Measurements from ENCODE around the gene RALGAPA2.

The RALGAPA2 gene

GRCh38 chr20:20685635-20686034 is 26.8 kb downstream of the RALGAPA2 start:
- no peak for DNase-seq

DNA sequence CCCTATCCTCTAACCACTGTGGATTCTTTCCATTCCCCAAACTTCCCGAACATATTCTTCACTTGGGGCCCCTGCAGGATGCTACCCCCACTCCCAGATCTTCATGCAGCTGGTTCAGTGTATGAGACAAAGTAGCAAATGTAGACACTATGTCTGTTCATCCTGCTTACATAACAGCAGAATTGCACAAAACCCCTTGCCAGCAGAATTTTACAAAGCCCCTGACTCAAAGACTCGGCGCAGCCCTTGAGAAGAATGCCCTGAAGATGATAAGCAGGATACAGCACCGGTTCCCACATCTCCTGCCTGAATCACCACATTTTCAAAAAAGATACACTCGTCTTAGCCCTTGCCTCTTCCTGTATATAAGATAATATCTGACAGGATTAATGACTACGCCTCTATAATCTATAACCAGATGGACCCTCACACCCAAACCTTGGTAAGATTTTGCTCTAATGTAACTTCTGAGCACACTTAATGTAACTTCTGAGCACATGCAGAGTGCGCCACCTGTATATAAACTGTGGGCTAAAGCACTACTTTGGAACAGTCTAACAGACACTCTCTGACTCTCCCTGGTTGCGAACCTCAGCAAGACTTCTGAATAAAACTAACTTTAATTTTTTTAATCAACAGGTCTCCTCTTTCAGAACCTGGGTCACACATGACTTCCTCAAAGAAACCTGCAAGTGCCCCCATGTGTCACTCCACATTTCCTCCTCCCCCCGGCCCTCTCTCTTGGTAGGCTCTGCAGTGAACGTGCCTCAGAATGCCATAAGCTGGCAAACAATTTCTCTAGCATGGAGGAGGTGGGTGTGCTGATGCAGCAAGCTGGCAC is 28.7 kb downstream of the RALGAPA2 start:
- no peak for DNase-seq

DNA sequence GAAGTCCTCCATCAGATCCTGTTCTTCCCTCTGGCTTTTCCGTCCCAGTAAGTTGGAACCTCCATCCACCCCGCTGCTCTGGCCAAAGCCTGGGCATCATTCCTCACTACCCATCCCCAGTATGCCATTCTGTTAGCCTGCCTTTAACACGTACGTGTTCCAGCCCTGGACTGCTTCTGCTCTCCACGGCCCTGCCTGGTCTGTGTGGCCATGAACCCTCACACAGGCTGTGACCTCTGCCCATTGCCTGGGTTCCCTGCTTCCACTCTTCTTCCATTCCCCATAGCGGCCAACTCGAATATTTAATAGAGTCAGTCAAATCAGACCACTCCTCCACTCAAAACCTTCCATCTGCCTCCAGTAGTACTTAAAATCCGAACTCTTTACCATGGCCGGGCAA is 29.4 kb downstream of the RALGAPA2 start:
- DNase-seq, result no peak

DNA sequence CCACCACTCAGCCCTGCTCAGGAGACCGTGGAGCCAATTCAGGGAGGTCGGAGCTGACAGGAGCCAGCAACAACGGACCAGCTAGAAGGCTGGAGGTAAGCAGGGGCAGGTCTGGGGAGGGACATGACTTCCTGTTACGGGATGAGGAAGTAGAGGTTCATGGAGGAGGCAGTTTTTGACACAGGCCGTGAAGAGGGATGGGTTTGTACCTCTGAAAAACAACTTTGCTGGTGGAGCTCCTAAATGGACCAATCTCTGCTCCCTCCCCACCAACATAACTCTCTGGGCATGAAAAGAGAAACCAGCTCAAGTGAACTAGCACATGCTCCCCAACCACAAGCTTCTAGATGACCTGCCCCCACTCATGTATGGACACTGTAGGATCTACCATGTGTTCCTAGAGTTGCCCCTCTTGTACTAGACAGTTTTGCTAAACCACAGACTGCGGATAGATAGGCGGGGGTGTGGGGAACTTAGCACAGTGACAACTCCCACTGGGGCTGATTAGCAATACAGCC is 31.4 kb downstream of the RALGAPA2 start:
- no peak for DNase-seq

GRCh38 chr20:20679316-20679715 is 33.1 kb downstream of the RALGAPA2 start:
- no peak for DNase-seq

GRCh38 chr20:20677186-20677585 is 35.3 kb downstream of the RALGAPA2 start:
- no peak for DNase-seq

DNA sequence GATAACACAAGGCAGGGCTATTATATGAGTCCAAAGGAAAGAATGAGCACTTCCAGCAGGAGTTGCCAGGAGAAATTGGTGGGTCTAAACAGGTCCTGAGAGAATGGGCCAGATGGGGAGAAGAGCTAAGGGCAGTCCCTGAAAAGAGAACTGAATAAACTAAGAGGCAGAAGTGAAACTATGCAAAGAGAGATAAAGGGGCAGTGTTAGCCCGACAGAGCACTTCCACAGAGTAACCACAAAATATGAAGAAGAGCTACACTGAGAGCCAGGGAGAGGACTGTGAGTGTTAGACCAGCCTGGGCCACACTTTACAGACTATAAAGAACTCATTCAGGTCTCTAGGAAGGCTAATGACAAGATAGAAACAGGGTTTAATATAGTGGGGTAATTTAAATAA is 43.8 kb downstream of the RALGAPA2 start:
- DNase-seq, result peak in 1 of 56 donors; percentile 26

DNA sequence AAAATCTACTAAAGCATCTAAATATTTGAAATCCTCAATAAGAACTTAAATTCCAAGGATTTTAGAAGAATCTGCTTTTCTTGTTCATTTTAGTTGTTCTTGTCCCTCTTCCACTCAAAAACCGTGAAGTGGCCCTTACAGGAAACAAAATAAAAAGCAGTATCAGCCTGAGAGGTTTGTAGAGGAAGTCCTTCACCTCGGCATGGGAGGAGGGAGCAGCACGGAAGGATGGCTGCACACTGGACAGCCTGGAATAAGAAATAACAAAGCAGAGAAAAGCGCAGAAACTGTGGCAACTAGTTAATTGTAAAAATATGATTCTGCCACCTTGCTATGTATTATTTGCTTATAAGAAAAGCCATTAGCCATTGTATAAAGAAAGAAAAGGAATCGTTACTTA is 46.1 kb downstream of the RALGAPA2 start:
- no peak for DNase-seq

- no peak for DNase-seq
Observed at GRCh38 chr20:20665606-20666332, 46.7 kb downstream of the RALGAPA2 start.

GRCh38 chr20:20664795-20665589 is 47.5 kb downstream of the RALGAPA2 start:
- peak in 5 of 56 donors; percentile 5 to 24 (median 11) for DNase-seq

- DNase-seq, result no peak
Observed at GRCh38 chr20:20663841-20664240, 48.6 kb downstream of the RALGAPA2 start.

- DNase-seq, result no peak
Observed at GRCh38 chr20:20658871-20659431, 53.5 kb downstream of the RALGAPA2 start.

DNA sequence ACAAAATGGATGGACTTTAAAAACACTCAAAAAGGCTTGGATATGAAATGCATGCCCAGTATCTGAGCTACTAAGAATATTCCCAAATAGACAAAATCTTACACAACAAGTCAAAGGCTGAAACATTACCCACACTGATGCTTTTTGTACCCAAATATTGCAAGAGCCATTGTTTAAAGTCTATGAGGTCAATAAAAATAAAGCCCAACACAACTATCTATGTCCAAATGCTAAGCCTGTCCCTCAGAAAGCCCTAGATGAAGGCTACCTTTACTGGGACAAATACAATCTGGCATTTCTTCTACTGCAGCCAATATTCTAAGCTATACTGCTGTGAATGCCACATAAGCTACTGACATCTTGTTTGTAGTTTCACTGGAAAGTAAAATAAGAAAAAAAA is 54.3 kb downstream of the RALGAPA2 start:
- no peak for DNase-seq

- DNase-seq, result no peak
Observed at GRCh38 chr20:20657092-20657491, 55.4 kb downstream of the RALGAPA2 start.

GRCh38 chr20:20655883-20656282 is 56.6 kb downstream of the RALGAPA2 start:
- DNase-seq, result no peak

GRCh38 chr20:20649945-20650344 is 62.5 kb downstream of the RALGAPA2 start:
- no peak for DNase-seq

GRCh38 chr20:20643927-20644326 is 68.5 kb downstream of the RALGAPA2 start:
- no peak for DNase-seq

- no peak for DNase-seq
Observed at GRCh38 chr20:20641783-20642182, 70.7 kb downstream of the RALGAPA2 start.

DNA sequence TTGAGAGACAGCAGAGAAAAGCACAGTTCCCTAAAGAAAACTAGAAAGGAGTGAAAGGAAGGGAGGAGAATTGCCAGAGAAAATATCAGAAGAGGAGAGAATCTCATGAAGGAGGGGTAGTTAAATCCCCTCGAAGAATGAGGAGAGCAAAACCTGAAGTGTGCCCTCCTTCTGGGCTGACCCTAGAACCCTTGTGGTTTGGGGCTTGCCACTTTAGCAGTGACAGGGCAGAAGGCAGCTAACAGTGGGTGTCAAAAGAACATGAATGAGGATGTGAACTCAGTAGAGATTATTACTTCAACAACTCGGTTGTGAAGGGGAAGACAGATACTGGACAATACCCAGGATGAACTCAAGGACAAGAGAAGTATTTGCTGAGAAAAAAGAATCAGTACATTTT is 73.6 kb downstream of the RALGAPA2 start:
- no peak for DNase-seq

DNA sequence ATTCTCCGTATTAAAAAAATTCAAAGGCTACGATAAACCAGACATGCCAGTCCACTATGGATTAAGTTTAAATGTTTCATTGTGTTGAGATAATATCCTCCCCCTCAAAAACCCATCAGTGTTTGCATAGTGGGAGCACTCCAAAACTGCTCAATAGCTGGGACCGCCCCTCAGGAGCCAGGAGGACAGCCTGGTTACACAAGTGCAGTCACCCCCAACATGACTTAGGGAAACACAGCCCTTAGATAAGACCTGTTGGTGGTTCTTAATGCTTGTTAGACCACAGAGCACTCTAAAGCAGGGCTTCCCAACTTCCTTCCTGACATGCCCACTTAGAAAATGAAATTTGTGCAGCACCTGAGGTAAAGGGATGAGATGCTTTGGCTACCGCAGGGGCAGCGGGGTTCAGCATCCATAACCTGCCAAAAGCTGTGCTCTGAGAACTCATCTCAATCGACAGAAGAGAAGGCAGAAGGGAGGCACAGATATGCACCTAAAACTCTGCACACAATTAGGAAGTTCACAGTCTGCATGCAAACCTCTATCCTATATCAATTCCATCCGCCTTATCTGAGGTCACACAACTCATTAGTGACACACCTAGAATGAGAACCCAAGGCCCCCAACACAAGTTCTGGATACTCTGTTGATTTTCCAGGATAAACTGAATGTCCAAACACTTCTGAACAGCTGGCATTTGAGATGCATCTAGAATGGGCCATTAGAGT is 74.3 kb downstream of the RALGAPA2 start:
- DNase-seq, result no peak

DNA sequence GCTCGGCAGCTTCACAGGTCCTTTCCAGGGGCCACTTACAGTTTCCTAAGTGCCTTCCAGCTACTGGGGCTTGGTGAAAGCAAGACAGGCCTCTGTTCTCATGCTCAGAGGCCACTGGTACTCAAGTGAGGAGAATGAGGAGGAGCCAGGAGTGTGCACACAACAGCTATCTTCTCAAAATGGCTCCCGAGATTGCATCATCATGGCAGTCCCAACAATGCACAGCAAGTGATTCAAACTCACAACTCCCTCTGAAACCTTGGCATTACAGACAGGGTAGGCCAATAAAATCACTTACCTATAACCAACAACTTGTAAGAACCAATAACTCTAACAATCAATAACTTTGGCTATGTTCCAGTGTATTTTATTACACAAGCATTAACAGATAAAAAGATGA is 77.4 kb downstream of the RALGAPA2 start:
- DNase-seq, result no peak

All from amygdala (tissue), 56 donors.